Measurements from ENCODE around the gene RPL35.
"Not testable (repeated sequence)": the region's sequence is repeated elsewhere in the genome, so short reads cannot be mapped to it uniquely, and the experiment has no call there.

RPL35 gene

DNA sequence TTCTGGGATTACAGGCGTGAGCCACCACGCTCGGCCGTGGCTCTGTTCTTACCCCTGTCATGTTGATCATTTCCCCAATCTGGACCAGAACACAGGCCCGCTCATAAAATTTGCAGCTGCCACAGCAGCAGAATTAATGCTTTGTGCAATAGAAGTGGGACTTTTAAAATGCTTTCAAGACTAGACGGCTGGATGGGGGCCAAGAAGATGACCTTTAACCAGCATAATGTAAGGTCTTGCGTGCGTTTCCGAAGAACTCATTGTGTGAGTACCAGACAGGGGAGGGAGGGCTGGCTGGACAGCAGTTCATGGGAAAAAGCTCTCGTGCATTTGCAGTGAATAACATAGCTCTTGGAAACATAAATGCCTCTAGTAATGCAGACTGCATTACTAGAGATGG, 12.0 kb downstream of the RPL35 start:
- DNase-seq, result no peak

DNA sequence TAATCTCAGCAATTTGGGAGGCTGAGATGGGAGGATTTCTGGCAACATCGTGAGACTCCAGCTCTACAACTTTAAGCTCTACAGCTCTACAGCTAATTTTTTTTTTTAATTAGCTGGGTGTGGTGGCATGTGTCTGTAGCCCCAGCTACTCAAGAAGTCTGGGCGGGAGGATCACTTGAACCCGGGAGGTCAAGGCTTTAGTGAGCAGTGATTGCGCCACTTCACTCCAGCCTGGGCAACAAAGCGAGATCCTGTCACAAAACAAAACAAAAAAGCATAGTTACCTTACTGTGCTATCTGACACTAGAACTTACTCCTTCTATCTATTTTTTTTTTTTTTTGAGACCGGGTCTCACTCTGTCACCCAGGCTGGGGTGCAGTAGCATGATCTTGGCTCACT, 14.8 kb downstream of the RPL35 start:
- no peak for DNase-seq

- DNase-seq, result not testable (repeated sequence)
These were observed 15.3 kb downstream of the RPL35 start for GRCh38 chr9:124846467-124846866.

- no peak for DNase-seq
These were observed 17.5 kb downstream of the RPL35 start for GRCh38 chr9:124844291-124844690.

DNA sequence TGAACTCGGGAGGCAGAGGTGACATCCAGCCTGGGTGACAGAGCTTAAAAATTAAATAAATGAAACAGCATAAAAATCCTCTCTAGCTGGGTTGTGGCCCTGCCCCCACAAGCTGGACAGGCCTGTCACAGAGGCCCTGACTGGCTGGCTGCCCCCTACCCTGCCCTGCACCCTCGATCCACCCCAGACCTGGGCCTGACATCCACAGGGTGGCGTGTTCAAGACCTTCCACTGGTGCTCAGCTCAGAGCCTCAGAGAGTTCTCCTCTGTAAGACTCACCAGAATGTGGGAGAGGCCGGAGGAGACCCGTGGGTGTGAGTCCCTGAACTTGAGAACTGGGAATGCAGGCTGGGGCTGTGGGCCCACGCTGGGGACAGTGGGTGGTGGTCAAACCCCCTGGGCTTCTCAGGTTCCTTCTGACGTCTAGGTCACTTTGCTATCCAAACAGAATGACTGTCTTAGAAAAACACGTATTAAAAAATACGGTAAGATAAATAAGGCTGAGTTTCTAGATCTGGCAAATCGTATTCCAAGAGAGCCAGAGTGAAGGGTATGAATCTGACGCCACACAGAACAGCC, 18.2 kb downstream of the RPL35 start:
- DNase-seq, result no peak

GRCh38 chr9:124841075-124841821, 20.5 kb downstream of the RPL35 start:
- DNase-seq, result no peak

DNA sequence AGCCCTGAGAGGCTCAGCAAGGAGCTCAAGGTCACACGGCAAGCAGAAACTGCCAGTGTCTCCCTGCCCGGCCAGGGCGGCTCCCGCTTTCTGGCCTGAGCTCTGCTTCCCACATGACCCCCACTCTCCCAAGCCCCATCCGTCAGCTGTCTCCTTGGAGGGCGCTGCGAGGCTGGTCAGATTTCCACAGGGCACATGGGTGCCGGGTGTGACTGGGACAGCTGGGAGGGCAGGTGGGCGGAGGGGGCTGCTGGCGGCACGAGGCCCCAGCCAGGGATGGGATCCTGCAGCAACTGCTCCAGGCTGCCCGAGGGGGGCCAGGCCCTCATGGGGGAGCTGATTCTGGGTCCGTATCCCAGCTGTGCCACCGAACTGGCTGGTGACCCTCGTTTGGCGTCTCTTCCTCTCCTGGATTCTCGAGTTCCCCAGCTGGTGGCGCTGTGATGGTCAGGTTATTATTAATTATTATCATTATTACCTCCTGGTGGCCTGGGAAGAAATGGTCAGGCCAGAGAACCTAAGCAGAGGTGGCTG, 21.4 kb downstream of the RPL35 start:
- no peak for DNase-seq

- peak; percentile 46 for DNase-seq
These were observed 22.0 kb downstream of the RPL35 start for GRCh38 chr9:124839612-124840299.

DNA sequence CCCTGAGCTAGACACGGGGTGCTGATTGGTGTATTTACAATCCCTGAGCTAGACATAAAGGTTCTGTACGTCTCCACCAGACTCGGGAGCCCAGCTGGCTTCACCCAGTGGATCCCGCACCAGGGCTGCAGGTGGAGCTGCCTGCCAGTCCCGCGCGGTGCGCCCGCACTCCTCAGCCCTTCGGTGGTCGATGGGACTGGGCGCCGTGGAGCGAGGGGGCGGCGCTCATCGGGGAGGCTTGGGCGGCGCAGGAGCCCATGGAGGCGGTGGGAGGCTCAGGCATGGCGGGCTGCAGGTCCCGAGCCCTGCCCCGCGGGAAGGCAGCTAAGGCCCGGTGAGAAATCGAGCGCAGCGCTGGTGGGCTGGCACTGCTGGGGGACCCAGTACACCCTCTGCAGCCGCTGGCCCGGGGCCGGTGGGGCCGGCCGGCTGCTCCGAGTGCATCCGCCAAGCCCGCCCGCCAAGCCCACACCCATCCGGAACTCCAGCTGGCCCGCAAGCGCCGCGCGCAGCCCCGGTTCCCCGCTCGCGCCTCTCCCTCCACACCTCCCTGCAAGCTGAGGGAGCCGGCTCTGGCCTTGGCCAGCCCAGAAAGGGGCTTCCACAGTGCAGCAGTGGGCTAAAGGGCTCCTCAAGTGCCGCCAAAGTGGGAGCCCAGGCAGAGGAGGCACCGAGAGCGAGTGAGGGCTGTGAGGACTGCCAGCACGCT, 23.0 kb downstream of the RPL35 start:
- not testable (repeated sequence) for DNase-seq

GRCh38 chr9:124838132-124838531, 23.6 kb downstream of the RPL35 start:
- not testable (repeated sequence) for DNase-seq

DNA sequence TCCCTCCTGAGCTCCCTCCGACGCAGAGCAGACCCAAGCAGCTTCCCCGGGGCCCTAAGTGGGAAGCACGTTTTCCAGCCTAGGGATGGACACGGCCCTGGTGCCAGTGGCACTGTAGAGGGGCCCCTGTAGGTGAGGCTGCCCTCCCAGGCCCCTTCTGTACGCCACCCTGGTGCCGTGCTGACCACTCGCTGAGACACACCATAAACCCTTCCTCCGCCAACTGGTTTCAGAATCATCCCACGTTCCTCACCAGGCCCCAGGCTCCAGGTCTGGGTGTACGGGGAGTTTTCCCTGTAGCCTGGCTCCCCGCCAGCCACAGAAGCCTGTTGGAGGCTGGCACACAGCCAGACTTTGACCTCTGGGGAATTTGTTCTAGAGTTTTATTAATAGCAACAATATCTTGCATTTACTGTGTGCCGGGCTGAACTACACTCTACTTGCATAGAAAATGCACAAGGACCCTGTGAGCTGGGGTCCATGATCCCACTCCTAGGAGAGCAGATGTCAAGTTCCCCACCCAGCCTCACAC, 26.7 kb downstream of the RPL35 start:
- peak; percentile 74 for DNase-seq

- DNase-seq, result no peak
These were observed 27.2 kb downstream of the RPL35 start for GRCh38 chr9:124834591-124834990.

- no peak for DNase-seq
These were observed 30.0 kb downstream of the RPL35 start for GRCh38 chr9:124831642-124832364.

DNA sequence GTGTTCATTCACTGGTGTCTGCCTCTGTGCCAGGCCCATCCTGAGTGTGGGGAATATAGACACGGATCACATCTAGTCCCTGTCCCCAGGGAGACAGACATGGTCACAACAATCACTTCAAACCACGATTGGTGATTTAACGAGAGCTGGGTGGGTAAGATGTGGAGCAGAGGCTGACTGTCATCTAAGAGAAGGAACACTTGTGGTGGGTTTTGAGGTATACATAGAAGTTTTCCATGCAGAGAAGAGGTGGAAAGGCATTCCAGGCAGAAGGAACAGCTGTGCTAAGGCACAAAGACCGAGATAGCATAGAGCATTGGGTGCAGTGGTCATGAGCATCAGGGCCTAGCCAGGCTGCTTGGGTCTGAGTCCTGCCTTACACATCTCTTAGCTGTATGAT, 31.2 kb downstream of the RPL35 start:
- no peak for DNase-seq

DNA sequence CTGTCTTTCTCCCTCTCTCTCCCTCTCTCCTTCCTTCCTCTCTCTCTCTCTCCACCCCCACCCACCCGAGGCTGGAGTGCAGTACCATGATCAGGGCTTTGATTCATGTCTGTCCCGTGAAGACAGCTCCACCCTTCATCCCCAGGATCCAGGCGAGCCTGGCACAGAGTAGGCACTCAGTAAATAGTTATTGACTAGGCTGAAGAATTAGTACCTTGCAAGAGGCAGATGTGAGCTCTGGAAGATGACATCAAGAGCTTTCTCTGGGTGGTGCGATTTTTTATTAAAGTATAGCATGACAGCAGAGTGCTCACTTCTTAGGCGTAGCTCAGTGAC, 32.5 kb downstream of the RPL35 start:
- no peak for DNase-seq

- no peak for DNase-seq
These were observed 33.0 kb downstream of the RPL35 start for GRCh38 chr9:124828489-124829333.

GRCh38 chr9:124820698-124821623, 40.8 kb downstream of the RPL35 start:
- peak; percentile 69 for DNase-seq

- no peak for DNase-seq
These were observed 43.1 kb downstream of the RPL35 start for GRCh38 chr9:124818431-124819281.

- no peak for DNase-seq
These were observed 46.2 kb downstream of the RPL35 start for GRCh38 chr9:124815601-124816000.

All from NCI-H82 (cell line).